SK-N-MC (cell line): Measurements from ENCODE around the gene ANKS1A.

Source experiments
- EZH2 ChIP-seq: fragments of 200-600 bp; sonication (generic); IDR thresholded peaks from one replicate; pipeline ENCODE4 v1.6.1; 2017; ENCODE audit warnings: antibody characterized with exemption
- FOXP2 ChIP-seq: optimal IDR thresholded peaks from 2 replicates; pipeline ENCODE3; 2011; ENCODE audit warnings: mild to moderate bottlenecking, moderate library complexity; ENCODE audit not compliant: insufficient read depth; ENCODE audit errors: extremely low read length, control extremely low read depth
- POLR2AphosphoS5 ChIP-seq: IDR thresholded peaks from 2 replicates; pipeline ENCODE4 v1.6.1; 2012; ENCODE audit warnings: mild to moderate bottlenecking, low read depth, low read length, borderline replicate concordance

- TF ChIP-seq POLR2AphosphoS5 (no peak), EZH2 (no peak), FOXP2 (no peak)
These were observed 204.0 kb downstream of the ANKS1A start for GRCh38 chr6:35093118-35093445.
